Spinal cord (tissue), 10 donors: ENCODE results near the gene ZFP36L2. TPM values are rescaled to one million over a fixed set of nuclear protein-coding genes. Genes with fewer than 3 reads are reported as not detected.
"Not testable (repeated sequence)": the region's sequence is repeated elsewhere in the genome, so short reads cannot be mapped to it uniquely, and the experiment has no call there.

Source experiments
- DNase-seq, 6 donors: peaks; one replicate each; pipeline versions ENCODE4 v3.0.0 to v3.0.0-alpha.2; 2013 to 2015; ENCODE audit warnings: low spot score in 6 of 6, low read depth in 4 of 6
- H3K27ac ChIP-seq: one replicate; pipeline ENCODE4 v1.5.1; 2013; ENCODE audit warnings: low read depth, low read length, control low read depth
- H3K27me3 ChIP-seq: one replicate; pipeline ENCODE4 v1.6.1; 2013; ENCODE audit warnings: low read length; ENCODE audit not compliant: control insufficient read depth, insufficient read depth
- H3K36me3 ChIP-seq: one replicate; pipeline ENCODE4 v1.6.1; 2013; ENCODE audit warnings: low read length; ENCODE audit not compliant: control insufficient read depth, insufficient read depth
- H3K4me1 ChIP-seq: one replicate; pipeline ENCODE4 v1.6.1; 2013; ENCODE audit warnings: low read length; ENCODE audit not compliant: control insufficient read depth, insufficient read depth
- H3K4me3 ChIP-seq: one replicate; pipeline ENCODE4 v1.5.1; 2013; ENCODE audit warnings: low read depth, low read length, control low read depth
- H3K9me3 ChIP-seq: one replicate; pipeline ENCODE4 v1.6.1; 2013; ENCODE audit warnings: low read length; ENCODE audit not compliant: control insufficient read depth, insufficient read depth
- WGBS: methylation state at CpG from one replicate; pipeline ENCODE4 v1.1.5; 2013; ENCODE audit warnings: missing lambda C conversion rate; ENCODE audit not compliant: insufficient coverage; 5-methylcytosine and 5-hydroxymethylcytosine counted together
- polyA plus RNA-seq, 2 donors: library from polyadenylated mRNA; unstranded; fragments of 120-200 nt; gene quantifications; one replicate each; pipeline ENCODE4 v1.2.1, GENCODE V29; 2013; ENCODE audit not compliant: insufficient read length in 2 of 2
- total RNA-seq, 2 donors: library from RNA; depleted of rRNA in 1 of 2; stranded (reverse); fragments of 120-200 nt in 1 of 2; fragments of >200 nt in 1 of 2; gene quantifications; one replicate each; pipeline versions ENCODE4 v1.2.3 to v1.2.4, GENCODE V29; 2013 to 2014
- donor health status: healthy.

ZFP36L2 gene
- total and polyA plus RNA-seq, 4 donors: 20.8 to 75.4 (median 50.2) TPM

DNA sequence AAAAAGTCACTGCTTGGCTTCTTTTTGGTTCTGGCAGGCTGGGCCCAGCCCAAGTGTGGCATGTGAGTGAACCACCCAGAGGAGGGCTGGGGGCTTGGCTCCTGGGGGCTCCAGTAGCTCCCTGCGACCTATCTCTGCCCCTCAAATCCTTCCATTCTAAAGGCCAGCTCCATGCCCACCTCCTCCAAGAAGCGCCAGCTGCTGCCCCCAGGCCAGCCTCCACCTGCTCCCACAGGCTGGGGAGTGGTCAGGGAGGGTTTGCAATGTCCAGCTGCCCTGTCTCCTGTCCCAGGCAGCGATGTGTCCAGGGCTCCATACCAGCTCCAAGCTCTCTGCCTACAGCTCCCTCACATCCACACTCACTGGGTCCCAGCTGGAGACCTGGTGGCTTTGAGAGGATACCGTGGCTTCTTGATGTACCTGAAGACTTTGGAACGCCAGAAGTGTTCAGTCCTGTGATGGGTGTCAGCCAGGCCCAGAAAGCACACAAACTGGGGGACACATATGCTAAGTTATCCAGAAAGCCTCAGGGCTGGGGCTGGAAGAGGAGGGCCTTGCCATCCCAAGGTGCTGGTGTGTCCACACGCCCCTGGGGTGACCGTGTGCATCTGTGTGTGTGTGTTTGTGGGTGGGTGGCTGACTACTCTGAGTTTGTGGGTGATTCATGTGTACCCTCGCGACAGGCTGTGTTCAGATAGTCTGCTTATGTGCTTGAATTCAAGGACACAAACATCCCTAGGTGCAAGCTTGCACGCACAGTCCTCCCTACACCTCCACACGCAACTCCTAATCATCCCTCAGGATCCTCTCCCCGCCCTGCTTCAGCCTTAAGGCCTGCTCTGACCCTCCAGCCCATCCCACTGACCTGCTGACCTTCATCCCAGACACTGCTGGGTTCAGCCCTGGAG lies 33.4 kb downstream of the ZFP36L2 start:
- WGBS: 94% methylated on average over 12 of the region's 12 CpGs
- Histone ChIP-seq H3K4me3 (no peak overlapping the region), H3K9me3 (no peaks in the 10 kb centered on the region), H3K4me1 (peaks cover 8% of the 10 kb centered on the region), H3K27ac (no peak overlapping the region), H3K27me3 (no peaks in the 10 kb centered on the region), H3K36me3 (no peaks in the 10 kb centered on the region)
- no peak for DNase-seq

DNA sequence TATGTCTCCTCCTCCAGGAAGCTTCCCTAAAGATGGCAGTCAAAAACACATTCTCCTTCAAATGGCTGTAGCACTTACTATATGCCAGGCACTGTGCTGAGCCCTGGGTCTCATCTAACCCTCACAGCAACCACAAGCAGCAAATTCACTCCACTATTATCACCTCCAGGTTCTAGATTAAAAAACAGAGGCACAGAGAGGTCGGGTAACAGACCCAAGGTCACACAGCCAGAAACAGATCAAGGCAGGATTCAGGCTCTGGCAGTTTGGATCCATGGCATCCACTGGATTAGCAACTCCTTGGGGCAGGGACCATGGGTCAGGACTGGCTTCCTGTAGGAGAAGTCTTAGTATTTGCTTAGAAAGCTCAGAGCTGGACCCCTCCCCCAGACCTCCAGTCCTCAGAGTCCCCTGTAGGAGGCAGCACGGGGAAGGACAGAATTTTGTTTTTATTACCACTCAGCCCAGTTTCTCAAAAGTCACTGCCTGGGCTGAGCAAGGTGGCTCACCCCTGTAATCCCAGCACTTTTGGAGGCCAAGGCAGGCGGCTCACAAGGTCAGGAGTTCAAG lies 34.4 kb downstream of the ZFP36L2 start:
- no peak for DNase-seq
- Histone ChIP-seq H3K9me3 (no peaks in the 10 kb centered on the region), H3K27ac (no peak overlapping the region), H3K4me1 (peaks cover 7% of the 10 kb centered on the region), H3K36me3 (no peaks in the 10 kb centered on the region), H3K27me3 (no peaks in the 10 kb centered on the region), H3K4me3 (no peak overlapping the region)
- 75% methylated on average over 3 of the region's 3 CpGs for WGBS

DNA sequence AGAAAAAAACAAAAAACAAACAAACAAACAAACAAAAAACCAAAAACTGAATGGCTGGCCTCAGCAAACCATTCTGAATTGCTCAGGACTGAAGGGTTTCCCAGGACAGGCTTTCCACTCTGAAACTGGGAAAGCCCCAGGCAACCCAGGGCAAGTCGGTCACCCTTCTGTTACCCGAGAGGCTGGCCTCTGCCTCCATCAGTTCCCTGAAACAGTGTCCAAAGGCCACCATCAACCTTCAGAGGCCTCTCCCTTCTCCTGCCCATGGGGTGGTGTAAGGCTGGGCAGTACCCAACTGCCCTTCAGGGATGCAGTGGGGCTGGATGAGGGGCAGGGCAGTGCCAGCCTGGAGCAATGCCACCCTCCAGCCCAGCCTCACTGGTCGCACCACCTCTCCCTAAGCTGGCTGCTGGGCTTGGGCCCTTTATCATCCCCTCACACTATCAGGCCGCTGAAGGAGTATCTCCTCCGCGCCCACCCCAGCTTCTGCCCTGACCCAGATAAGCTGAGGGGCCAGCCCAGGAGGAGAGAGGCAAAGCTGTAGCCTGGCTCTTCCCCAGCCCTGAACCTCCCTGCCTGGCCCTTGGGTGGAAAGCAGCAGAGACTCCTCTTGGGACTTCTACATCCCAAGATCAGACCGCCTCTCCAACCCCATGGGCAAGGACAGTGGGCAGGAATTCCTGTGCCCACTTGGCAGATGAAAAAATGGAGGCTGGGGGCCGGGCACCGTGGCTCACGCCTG lies 35.9 kb downstream of the ZFP36L2 start:
- Histone ChIP-seq H3K27me3 (no peaks in the 10 kb centered on the region), H3K4me1 (peaks cover 13% of the 10 kb centered on the region), H3K9me3 (no peaks in the 10 kb centered on the region), H3K4me3 (no peak overlapping the region), H3K27ac (no peak overlapping the region), H3K36me3 (no peaks in the 10 kb centered on the region)
- no peak for DNase-seq
- WGBS: 93% methylated on average over 8 of the region's 10 CpGs

DNA sequence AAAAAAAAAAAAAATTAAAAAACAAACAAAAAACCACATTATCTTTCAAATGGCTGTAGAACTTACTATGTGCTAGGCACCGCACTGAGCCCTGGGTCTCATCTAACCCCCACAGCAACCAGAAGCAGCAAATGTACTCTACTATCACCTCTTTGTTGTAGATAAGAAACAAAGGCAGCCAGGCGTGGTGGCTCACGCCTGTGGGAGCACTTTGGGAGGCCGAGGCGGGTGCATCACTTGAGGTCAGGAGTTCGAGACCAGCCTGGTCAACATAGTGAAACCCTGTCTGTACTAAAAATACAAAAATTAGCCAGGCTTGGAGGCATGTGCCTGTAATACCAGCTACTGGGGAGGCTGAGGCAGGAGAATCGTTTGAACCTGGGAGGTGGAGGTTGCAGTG lies 36.5 kb downstream of the ZFP36L2 start:
- not testable (repeated sequence) for H3K36me3 ChIP-seq, H3K4me3 ChIP-seq, H3K27ac ChIP-seq, H3K9me3 ChIP-seq, H3K27me3 ChIP-seq, DNase-seq
- WGBS: 100% methylated on average over 1 of the region's 7 CpGs
- peaks cover 13% of the 10 kb centered on the region for H3K4me1 ChIP-seq

DNA sequence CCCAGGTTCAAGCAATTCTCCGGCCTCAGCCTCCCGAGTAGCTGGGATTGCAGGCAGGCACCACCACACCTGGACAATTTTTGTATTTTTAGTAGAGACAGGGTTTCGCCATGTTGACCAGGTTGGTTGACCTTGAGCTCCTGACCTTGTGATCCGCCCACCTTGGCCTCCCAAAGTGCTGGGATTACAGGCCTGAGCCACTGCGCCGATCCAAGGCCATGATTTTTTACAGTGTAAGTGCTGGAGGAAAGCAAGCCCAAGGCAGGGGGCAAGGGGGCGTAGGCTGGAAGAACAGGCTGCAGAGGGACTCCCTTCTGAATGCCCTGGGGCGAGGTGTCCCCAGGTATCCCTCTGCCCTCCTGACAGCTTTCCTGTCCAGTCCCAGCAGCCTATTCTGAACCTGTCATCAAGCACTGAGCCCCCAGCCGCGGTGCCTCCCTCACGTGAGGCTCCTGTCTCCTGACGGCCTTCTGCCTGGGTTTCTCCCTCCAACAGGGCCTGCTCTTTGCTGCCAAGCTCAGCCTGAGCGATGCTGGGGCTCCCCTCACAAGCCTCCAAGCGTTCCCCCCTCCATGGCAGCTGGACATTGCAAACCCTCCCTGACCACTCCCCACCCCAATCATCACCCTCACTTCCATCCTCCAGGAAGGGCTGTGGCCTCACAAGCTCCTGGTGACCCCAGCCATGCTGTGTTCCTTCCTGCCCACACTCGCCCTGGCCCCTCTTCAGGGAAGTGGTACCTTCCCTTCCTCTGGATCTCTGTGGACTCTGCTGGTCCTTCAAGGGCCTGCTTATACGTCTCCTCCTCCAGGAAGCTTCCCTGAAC lies 37.6 kb downstream of the ZFP36L2 start:
- H3K27ac ChIP-seq: no peak overlapping the region
- WGBS: 91% methylated on average over 14 of the region's 16 CpGs

DNA sequence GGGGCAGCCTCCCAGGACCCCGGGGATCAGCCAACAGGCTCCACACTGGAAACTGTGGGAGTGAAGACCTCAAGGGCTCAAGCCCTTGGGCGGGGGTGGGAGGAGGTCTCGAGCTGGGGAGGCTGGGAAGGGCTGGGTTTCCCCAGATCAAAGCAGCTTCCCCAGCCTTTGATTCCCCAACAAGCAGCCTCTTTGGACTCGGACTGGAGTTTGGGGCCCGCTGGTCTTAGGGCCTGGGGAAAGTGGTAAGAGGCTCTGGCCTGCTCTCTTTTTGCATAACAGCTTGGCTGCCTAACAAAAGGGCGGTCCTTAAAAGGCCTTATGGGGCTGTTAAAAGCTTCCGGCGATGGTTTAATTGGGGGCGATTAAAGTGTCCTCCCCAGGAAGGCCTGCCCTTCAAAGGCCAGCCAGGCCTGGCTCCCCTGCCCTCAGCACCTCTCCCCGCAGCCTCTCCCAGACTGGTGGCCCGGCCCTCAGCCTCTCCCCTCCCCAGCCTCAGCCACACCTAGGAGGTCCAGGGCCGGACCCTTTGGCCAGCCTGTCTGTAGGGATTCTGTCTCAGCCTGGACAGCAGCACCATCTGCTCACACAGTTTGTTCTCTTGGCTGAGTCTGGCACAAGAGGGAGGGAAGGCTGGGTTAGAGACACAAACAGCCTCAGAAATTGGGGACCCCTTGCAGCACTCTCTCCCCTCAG lies 39.6 kb downstream of the ZFP36L2 start:
- Histone ChIP-seq H3K4me1 (peaks cover 13% of the 10 kb centered on the region), H3K27ac (peak overlapping the region; percentile 29), H3K4me3 (no peak overlapping the region), H3K36me3 (no peaks in the 10 kb centered on the region), H3K9me3 (no peaks in the 10 kb centered on the region), H3K27me3 (no peaks in the 10 kb centered on the region)
- peak in 1 of 6 donors; percentile 35 for DNase-seq
- 70% methylated on average over 9 of the region's 12 CpGs for WGBS

More for the DNA sequence above, 37.6 kb downstream of the ZFP36L2 start:
- H3K4me3 ChIP-seq: no peak overlapping the region
- no peak for DNase-seq
- no peaks in the 10 kb centered on the region for H3K9me3 ChIP-seq
- H3K36me3 ChIP-seq: no peaks in the 10 kb centered on the region
- no peaks in the 10 kb centered on the region for H3K27me3 ChIP-seq
- H3K4me1 ChIP-seq: peaks cover 13% of the 10 kb centered on the region

DNA sequence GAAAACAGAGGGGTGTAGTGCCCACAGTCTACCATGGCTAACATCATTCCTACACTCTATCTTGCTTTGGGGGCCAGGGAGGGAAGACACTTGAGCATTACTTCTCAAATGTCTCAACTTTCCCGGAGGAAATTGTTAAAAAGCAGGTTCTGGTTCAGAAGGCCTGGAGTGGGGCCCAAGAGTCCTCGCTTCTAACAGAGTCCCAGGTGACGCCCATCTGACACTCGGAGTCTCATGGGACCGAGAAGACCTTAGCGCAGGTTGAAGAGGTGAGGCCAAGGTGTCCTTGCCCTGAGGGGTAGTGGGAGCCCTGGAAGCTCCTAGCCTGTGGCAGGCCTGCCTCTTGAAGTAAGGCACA lies 40.1 kb downstream of the ZFP36L2 start:
- no peak for DNase-seq
- peaks cover 13% of the 10 kb centered on the region for H3K4me1 ChIP-seq
- H3K27me3 ChIP-seq: no peaks in the 10 kb centered on the region
- peak overlapping the region; percentile 29 for H3K27ac ChIP-seq
- H3K9me3 ChIP-seq: no peaks in the 10 kb centered on the region
- H3K36me3 ChIP-seq: no peaks in the 10 kb centered on the region
- no peak overlapping the region for H3K4me3 ChIP-seq
- 84% methylated on average over 6 of the region's 6 CpGs for WGBS

DNA sequence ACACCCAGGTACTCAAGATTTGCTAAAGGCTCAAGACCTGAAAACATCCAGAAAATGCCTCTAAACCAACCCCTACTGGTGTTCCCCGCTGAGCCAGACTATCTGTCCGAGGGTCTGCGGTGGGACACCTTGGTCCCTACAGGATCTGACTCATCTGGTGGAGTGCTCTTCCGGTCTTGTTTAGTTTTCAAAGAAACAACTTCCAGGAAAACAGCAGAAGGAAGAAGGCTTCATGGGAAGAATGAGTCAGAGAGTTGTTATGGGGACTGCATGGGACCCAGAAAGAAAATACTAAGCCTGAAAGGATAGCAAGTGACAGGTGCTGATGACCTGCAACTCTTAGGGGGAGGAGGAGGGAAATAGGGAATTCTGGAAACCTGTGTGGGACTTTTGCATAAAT lies 41.3 kb downstream of the ZFP36L2 start:
- Histone ChIP-seq H3K27me3 (no peaks in the 10 kb centered on the region), H3K4me3 (no peak overlapping the region), H3K9me3 (no peaks in the 10 kb centered on the region), H3K4me1 (peaks cover 13% of the 10 kb centered on the region), H3K27ac (no peak overlapping the region), H3K36me3 (no peaks in the 10 kb centered on the region)
- DNase-seq: no peak
- 90% methylated on average over 4 of the region's 4 CpGs for WGBS
